Caki2 (cell line): ENCODE data around the gene TRIL. TPM values are rescaled to one million over a fixed set of nuclear protein-coding genes. Genes with fewer than 3 reads are reported as not detected.

Experiments used
- DNase-seq: peaks from one replicate; pipeline ENCODE4 v3.0.0-alpha.2; 2015; ENCODE audit warnings: low read depth
- in situ Hi-C: cut with HindIII; loops from 2 replicates; pipeline ENCODE4 v1.10.0; 2016; ENCODE audit warnings: low sequenced_read_pairs, low pct_unique_long_range_greater_than_20kb, mixed read lengths
- total RNA-seq: library from RNA; depleted of rRNA; stranded (reverse); fragments of >200 nt; shearing (Covaris generic); gene quantifications from 2 replicates; pipeline ENCODE4 v1.2.3, GENCODE V29; 2014; ENCODE audit warnings: low replicate concordance

Gene TRIL
- total RNA-seq, 1 experiment from 2014 or later: 0.20 TPM

- in situ Hi-C loops: no loop called here
- DNase-seq: peak; percentile 29
These were observed 26.5 kb upstream of the TRIL start for GRCh38 chr7:28984631-28985030.

DNA sequence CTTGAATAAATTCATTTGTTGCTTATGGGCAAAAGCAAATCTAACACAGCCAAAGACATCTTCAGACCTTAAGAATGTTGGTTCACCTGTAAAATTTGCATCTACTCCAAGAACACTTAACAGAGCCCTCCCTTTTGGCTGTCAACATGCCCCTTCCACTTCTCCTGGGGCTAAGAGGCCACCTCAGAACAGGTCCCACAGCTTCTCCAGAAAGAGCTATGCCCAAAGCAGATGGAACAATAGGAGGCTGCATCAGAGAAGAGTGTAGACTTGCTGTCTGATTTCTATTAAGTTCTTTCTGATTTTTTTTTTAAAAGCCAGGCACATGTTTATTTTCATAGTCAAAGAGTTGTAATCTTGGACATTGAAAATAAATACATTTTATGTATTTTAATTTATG lies 26.1 kb upstream of the TRIL start:
- in situ Hi-C loops: no loop called here
- DNase-seq: no peak

DNA sequence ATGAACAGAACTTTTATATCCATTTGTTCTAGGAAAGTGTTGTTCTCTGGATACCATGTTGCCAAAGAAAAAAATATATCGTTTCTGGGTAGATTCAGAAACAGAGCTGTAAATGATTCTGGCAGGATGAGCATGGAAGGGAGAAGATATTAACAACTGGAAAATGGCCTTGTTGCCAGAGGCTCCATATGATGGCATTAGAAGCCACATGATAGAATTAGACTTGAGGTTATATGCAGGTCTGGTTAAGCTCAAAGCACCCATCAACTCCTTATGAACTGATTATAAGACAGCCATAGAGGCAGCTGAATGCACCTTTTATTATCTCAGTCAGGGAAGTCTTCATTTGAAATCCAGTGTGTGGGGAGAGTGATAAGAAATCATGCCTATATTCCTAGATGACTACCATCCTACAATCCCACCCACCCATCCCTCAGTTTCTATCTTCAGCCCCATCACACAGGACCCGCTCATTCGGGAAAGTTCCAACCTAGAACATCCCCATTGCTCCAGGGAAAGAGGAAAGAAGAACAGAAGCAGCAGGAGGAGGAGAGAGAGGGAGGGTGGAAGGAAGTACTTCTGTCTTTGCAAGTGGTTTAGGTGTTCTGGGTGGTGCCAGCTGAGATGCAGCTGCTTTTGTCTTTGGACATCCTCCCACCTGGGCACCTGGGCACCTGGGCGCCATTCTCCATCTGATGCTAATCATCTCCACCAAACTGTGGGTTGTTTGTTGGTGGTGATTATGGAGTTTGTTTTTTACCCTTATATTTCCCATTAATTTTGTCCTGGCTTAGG lies 25.5 kb upstream of the TRIL start:
- DNase-seq: no peak
- in situ Hi-C loops: no loop called here

DNA sequence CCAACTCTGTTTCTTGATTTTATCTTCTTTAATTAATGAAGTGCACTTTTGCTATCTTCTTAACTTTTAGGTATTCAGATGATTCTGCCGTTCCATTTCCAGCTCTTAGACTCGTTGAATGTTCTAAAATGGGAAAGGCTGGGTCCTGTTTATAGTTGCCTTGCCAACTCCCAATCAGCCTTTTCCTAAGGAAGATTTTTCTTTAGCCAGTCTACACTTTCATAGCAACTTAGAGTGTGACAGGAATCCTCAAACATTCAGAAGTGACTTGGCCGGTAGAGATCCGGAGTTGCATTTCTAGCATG lies 23.0 kb upstream of the TRIL start:
- no peak for DNase-seq

DNA sequence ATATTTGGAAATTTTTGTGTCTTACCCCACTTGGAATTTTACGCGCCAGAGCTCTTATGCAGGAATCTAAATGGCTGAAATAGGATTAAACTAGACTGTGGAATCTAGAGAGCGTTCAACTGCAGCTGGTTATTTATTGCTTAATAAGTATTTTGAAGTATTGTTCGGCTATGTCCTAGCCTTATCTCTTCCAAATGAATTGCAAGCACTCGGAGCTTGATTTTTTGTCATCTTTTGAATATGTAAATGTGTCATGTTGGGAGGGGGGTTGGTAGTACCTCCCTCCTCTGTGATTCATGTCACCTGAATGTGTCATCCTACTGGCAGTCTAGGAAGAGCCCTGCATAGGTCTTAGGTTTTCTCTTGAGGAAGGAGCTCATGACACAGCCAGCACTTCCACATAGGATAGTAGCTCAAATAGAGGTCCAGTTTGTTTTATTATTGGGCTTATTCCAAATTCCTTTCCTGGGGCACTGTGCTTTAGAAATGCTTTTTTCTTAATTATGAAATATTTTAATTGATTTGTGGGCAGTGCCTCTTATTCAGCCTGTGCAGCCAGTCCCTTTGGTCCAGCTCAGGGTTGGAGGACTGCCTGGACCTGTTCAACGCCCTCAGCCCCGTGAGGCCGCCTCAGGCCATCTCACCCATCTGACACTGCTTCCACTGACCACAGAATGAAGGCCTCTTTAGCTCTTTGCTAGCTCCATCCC lies 22.5 kb upstream of the TRIL start:
- in situ Hi-C loops: no loop called here
- DNase-seq: no peak

More for the DNA sequence above, 23.0 kb upstream of the TRIL start:
- in situ Hi-C loops: no loop called here

DNA sequence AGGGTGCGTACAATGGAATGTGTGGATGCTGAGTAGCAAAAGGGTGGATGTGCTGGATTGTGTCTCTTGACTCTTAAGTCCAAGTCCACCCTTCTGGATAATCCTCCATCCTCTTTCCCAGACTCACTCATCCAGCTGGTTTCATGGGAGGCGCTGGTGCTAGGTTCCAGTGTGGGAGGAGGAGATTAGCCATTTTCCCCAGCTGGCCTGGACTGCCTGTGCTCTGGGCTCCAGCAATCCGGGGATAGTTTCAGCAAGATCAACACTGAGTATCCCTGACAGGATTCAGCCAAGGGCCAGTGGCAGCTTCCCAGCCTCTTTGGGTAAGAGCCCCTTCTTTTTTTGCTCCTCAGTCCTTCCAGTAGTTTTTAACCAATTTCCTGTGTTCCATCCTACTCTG lies 21.6 kb upstream of the TRIL start:
- DNase-seq: no peak

DNA sequence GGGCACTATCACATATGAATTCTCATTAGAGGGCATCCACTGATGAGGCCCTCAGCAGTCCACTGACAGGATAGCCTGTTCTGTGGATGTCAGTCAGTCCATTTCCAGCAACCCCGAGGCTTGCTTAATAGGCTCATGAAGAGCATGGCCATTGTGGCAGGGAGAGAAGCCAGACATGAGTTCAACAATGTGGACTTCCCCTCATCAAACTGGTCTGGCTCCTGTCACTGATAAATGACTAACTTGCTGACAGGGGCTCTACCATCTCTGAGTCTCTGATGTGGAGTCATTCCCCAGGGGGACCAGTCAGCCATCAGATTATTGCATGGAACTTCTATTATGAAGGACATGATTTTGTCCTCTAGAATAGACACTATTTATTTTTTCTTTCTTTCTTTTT lies 19.8 kb upstream of the TRIL start:
- DNase-seq: no peak
- in situ Hi-C loops: no loop called here

More for the DNA sequence above, 21.6 kb upstream of the TRIL start:
- in situ Hi-C loops: no loop called here

GRCh38 chr7:28976022-28976421 lies 17.9 kb upstream of the TRIL start:
- in situ Hi-C loops: no loop called here
- DNase-seq: no peak

DNA sequence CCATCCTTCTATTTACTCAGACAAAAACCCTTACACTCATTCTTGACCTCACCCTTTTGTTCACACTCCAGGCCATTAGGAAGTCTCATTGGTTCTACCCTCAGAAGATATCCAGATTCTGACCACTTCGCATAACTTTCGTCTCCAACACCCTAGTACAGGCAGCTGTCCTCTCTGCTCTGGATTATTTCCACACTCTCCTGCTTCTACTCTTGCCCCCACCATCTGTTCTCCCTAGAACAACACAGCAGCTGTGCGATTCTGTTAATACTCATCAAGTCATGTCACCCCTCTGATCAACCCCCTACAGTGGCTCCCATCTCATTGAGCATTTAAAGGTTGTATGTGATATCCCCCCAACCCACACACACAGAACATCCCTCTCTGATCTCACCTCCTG lies 15.5 kb upstream of the TRIL start:
- no peak for DNase-seq
- in situ Hi-C loops: no loop called here

DNA sequence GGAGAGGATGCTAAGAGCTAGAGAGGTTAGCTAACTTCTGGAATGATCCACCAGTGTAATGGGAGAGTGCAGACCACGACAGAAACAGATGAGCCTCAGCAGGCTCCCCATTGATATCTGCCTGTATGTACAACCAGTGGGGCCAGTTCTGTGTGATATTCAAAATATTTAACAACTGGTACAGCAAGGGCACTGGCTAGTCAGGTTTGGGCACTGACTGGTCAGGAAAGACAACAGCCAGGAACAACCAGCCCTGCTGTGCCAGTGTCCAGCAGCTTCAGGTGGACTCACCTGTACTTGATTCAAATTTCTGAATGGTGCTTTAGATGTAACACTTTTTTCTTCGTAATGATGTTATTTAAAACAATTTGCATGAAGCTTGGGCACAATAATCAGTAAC lies 5.9 kb upstream of the TRIL start:
- DNase-seq: no peak
- in situ Hi-C loops: no loop called here

- in situ Hi-C loops: no loop called here
- DNase-seq: no peak
These were observed 3.8 kb upstream of the TRIL start for GRCh38 chr7:28961972-28962371.

- DNase-seq: no peak
- in situ Hi-C loops: no loop called here
These were observed 2.1 kb upstream of the TRIL start for GRCh38 chr7:28960071-28960840.

GRCh38 chr7:28958980-28959347 lies 834 bp upstream of the TRIL start:
- no peak for DNase-seq
- in situ Hi-C loops: no loop called here

GRCh38 chr7:28957751-28958234 lies 337 bp downstream of the TRIL start:
- DNase-seq: no peak
- in situ Hi-C loops: no loop called here

DNA sequence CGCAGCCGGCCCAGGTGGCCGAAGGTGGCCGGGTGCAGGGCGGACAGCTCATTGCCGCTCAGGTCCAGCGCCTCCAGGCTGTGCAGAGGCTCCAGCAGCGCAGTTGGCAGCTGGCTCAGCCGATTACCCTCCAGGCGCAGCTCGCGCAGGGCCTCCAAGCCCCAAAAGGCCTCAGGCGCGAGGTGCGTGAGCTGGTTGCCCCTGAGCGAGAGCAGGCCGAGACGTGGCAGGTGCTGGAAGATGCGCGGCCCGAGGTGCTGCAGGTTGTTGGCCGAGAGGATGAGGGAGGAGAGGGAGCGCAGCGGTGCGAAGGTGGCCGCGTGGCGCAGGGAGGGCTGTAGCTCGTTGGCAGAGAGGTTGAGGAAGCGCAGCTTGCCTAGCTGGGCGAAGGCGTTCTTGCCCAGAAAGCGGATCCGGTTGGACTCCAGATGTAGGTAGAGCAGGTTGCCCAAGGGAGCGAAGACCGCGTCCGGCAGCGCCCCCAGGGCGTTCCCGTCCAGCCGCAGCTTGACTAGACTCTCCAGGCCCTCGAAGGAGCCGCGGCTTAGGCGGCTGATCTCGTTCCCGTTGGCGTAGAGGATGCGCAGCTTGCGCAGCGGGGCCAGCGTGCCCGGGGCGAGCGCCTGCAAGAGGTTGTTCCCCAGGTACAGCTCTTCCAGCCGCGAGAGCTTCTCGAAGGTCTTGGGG lies 923 bp downstream of the TRIL start:
- in situ Hi-C loops: no loop called here
- no peak for DNase-seq

DNA sequence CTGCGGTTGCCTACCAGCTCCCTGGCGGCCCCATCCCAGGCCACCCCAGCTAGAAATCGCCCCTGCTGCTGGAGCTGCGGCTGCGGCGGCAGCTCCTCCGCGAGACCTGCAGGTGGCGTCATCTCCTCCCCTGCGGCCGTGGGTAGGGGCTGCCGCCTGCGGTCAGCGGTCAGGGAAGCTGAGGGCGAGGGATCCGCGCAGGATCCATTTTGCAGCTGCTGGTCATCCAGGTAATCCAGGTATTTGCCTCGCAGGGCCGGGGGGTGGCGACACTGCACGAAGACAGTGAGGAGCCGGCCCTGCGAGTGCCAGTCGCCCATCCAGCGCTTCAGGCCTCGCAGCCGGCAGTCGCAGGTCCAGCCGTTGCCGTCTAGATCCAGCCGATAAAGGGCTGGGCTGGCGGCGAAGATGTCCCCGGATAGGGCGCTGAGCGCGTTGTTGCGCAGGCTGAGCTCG lies 1.5 kb downstream of the TRIL start:
- in situ Hi-C loops: no loop called here
- no peak for DNase-seq

GRCh38 chr7:28955718-28956607 lies 2.2 kb downstream of the TRIL start:
- in situ Hi-C loops: no loop called here
- DNase-seq: peak; percentile 54

DNA sequence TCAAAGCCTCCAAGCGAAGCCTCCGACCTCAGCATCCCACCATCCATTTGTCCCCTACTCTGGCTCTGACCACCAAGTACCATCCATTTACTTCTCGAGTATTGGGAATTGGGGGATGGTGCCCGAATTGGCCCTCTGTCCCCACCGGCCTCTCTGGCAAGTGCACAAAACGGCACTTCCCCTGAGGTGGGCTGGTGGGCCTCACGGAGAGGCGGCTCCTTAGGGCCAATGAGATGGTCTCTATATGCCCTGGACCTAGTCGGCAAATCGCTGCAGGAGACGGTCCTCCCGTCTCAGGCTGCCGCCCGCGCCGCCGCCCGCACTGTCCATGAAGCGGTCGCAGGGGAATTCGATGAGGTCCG lies 2.8 kb downstream of the TRIL start:
- no peak for DNase-seq

More for the DNA sequence above, 2.8 kb downstream of the TRIL start:
- in situ Hi-C loops: no loop called here
